HTERT RPE-1 (cell line): ENCODE results near the gene TRMT44.

ENCODE experiments used
- in situ Hi-C: fragments of 300-500 bp; cut with MboI; formaldehyde crosslinking; loops from 4 replicates; pipeline ENCODE4 v1.14.3; 2020; ENCODE audit warnings: low sequenced_read_pairs

The TRMT44 gene

DNA sequence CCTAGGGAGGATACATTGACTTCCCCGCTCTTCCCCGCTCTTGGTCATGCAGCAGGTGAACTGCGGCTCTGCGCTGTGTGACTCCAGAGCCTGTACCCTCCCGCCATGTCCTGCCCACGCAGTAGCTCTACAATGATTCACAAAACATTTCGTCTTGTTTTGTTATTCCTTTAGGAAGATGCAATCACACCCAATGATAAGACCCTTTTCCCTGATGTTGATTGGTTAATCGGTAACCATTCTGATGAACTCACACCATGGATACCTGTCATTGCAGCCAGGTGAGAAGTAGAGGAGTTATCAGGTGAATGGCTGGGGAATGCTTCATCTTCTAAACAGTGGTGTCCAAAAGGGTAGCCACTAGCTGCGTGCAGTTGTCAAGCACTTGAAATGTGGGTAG, 23.2 kb downstream of the TRMT44 start:
- in situ Hi-C loops, result no loop called here

DNA sequence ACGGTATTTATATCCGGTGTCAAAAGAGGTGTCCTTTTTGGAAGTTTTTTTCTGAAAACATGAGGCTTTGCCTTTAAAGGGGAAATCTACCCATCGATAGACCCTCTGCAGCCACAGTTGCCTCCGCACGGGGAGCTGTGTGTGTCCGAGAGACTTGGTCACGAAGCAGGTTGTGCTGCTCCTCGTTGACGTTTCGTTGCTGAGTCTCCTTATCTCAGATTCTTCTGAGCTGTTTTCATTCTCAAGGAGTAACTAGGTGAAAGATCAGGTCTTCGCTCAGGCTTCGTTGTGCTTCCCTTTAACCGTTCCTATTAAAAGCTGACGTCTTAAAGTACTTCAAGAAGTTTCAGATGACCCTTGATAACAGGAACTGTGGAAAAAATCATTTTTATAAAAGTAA, 23.8 kb downstream of the TRMT44 start:
- in situ Hi-C loops, result no loop called here

DNA sequence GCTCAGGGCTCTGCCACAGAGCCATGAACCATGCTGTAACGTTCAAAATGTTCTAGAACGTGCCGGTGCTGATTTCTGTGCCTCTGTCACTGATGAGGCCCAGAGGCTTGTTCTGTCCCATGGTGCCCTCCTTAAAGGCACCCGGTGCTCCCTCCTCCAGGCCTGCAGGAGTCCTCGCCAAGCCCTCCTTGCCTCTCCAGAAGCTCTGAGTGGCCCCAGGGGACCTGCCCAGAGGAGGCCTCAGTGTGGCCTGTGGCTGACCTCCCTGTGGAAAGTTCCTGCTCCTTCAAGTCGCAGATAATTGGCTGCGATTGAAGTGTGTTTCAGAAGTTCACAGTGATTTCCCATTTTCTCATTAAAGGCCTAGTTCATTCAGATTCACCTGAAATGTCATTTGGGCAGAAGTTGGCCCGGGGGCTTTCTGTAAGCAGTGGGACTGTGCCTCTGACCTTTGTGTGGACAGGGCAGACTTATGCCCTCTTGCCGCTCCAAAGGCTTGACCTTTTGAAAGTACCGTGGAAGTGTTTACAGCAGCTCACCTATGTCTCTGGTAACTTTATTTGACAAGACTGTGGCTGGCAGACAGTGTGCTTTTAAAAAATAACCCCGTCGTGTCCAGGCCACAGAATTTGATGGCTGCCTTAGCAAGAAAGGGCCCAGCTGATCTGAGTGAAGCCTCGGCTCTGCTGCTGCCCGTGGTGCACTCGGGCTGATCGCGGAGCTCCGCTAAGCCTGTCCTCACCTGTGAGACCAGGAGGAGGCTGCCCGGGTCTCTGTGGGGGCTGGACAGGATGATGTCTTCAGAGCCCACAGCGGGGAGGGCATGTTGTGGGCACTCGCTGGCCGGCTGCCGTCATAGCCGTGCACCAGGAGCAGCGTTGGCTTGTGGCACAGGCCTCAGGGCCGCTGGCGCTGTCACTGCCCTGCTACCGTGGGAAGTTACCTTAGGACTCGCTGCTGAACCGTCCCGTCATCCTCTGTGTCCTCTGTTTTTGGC, 25.3 kb downstream of the TRMT44 start:
- in situ Hi-C loops, result no loop called here

GRCh38 chr4:8467016-8467415, 26.4 kb downstream of the TRMT44 start:
- in situ Hi-C loops, result no loop called here

- in situ Hi-C loops, result no loop called here
Observed at GRCh38 chr4:8468746-8469535, 28.4 kb downstream of the TRMT44 start.

DNA sequence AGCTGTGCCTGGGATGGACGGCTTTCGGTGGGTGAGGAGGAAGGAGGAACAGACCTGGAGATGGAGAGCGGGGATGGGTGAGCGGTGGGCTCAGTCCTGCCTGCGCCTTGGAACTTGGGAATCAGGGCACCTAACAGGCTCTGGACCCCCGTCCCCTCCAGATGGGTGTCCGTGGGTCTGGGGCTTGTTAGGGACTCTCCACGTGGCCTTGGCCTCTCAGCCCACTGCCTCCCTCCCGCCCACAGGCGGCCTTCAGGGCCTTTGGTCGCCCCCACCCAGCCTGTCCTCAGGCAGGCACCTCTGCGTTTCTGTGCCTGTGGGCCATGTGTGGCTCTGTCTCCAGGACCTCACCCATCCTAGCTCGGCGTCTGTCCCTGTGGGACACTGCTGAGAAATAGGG, 29.0 kb downstream of the TRMT44 start:
- in situ Hi-C loops, result no loop called here

DNA sequence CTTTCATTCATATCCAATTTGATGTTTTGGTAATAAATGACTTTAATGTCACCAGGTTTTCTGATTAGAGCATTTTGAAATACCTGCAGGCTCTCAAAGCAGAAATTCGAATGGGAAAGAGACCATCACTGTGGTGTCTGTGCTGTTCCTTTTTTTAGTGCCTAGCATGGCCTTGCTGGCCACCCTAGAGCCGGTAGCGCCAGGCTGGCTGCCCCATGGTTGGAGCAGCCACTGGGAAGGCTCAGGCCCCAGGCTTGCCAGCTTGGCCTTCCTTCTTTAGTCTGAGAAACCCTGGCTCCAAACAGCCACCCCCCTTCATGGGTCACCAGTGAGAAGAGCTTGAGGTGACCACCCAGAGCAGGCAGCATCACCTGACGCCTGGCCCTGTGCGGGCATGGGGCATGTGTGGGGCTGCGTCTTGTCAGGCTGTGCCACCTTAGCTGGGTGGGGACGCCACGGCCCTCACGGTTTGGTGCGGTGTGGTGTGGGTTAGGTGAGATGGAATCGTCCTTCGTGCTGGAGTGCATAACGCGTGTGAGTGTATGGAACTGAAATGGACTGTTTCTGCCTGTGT, 30.0 kb downstream of the TRMT44 start:
- in situ Hi-C loops, result no loop called here

- in situ Hi-C loops, result no loop called here
Observed at GRCh38 chr4:8471211-8471875, 30.8 kb downstream of the TRMT44 start.

DNA sequence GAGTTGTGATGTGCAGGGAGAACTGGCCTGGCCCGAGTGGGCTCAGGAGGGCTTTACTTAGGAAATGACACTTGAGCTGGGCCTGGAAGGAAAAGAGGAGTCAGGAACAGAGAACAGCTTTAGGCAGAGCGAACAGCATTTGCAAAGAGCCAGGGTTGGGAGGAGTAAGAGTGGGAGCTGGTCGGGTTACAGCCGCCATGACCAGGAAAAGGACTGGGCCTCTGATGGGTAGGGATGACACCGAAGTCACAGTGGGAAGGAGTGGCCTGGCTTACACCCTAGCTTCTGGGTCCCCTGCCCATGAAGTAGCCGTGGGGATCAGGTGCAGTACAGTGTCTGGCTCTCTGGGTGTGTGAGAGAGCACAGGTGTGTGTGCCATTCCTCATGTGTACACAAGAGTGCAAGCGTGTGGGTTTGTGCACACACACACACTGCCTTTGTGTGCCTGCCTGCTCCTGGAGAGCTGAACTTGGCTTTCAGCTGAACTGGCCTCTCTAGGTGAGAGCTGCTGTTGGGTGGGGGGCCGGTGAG, 31.6 kb downstream of the TRMT44 start:
- in situ Hi-C loops, result no loop called here

- in situ Hi-C loops, result no loop called here
Observed at GRCh38 chr4:8472689-8473197, 32.2 kb downstream of the TRMT44 start.

DNA sequence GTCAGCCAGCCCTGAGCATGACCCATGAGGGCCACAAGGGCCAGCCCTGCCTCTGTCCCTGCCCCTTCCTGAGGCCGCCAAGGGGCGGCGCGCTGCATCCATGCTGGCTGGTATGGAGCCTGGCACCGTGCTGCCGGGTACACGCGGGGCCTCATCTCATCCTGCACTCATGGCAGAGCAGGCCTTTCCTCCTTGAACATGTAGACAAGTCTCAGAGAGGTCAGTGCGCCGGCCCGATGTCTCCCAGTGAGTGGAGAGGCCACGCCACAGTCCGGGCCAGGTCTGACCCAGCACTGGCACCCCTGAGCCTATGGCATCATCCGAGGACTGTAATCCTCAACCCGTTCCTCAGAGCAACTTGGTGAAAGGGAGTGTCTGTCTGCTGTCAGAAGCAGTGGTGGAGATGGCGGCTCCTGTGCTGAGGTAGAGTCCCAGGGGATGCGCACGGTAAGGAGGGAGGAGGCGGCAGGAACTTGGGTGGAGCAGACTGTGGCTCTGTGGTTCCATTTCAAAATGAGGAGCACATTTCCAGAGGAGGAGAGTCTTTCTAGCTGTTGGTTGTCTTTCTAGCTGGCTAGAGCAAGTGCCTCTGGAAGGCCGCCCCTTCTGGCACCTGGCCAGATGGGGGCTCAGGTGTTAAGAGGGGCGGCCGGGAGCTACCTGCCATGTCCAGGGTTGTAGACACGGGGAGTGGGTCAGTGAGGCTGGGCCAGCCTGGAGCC, 32.8 kb downstream of the TRMT44 start:
- in situ Hi-C loops, result no loop called here

DNA sequence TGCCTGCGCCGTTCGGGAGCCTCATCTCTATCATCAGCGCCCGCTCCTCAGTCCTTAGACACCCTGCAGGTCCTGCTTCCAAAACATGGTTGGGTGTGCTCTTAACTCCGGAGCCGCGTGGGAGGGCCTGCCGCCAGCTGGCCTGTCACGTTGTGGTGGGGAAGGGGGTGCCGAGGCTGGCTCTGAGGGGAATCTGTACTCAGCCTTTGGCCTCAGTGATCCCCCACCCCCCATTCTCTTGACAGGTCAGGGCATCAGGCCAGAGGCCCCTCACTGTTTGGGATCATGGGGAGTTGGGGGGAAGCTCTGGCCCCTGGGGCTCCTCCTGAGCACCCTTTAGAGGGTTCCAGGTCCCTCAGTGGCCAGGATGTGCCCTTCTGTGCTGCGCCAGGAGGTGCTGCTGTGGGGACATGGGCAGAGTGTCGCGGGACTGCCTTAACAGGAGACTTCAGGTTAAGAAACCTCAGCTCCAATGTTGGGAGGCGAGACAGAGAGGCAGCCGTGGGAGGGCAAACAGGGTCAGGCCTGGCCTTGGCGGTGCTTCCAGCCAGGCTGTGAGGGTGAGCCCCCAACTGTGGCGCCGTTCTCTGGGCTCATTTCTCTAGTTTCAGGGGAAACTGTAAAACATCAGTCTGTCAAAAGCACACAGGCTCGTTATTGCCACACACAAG, 33.5 kb downstream of the TRMT44 start:
- in situ Hi-C loops, result no loop called here

DNA sequence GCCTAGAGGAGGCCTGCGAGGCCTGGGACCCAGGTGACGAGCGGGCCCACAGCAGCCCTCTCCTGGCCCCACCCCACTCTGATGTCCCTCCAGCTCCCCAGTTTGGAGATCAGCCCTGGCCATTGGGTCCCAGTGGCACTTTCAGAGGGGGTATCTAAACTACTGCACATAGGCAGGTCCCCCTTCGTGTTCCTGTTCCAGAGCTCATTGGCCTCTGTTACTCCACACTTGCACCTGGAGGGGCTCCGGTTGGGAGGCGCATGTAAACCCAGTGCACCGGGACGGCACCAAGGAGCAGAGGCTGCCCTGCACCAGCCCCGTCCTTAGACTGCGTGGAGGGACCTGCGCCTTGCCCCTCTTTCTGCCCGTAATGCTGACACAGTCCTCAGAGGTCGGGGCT, 34.3 kb downstream of the TRMT44 start:
- in situ Hi-C loops, result no loop called here

- in situ Hi-C loops, result no loop called here
Observed at GRCh38 chr4:8475751-8476575, 35.4 kb downstream of the TRMT44 start.

DNA sequence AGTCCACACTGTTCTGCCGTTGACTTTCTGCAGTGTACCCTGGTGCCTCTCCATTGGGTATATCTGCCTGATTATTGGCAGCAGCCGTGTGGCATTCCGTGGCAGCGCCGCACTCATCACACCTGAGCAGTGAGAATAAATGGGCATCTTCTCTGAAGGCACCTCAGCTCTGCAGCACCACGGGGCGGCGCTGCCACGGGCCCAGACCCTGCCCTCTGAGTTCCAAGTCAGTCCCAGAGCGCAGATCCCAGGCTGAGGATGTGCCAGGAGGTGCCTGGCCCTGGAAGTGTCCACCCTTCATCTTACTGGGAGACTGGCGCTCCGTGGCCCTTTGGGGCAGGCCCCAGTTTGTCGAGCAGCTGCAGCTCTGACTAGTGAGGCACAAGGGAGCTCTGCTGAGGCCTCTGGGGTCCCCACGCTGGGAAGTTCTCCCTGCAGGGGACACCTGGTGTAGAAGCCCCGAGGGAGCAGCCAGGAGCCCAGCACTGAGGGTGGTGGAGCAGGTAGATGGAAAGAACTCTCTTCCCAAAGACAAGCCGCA, 36.6 kb downstream of the TRMT44 start:
- in situ Hi-C loops, result no loop called here

- in situ Hi-C loops, result no loop called here
Observed at GRCh38 chr4:8477676-8478075, 37.1 kb downstream of the TRMT44 start.

- in situ Hi-C loops, result no loop called here
Observed at GRCh38 chr4:8478371-8478770, 37.8 kb downstream of the TRMT44 start.
